ENCODE data around the gene MON1A.

DNA sequence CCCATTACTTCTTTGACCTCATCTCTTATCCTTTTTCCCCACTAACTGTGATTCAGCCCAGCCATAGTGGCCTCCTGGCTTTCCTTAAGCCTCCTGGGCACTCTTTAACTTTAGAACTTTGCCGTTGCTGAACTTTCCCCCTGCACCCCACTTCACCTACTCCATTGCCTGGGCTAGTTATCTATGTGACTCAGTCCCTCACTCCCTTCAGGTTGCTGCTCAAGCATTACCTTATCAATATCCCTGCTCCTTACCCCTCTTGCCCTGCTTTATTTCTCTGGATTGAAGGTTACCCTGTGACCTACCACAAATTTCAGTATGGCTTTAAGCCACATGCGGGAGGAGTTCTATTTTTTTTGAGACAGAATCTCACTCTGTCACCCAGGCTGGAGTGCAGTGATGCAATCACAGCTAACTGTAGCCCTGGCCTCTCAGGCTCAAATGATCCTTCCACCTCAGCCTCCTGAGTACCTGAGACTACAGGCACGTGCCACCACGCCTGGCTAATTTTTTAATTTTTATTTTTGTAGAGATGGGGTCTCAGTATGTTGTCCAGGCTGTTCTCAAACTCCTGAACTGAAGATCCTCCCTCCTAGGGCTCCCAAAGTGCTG lies 3.4 kb downstream of the MON1A start:
- no peak for TF ChIP-seq POLR2A (IDR thresholded peaks at IDR 0.05; ENCODE audit: low read length)
- no peak for TF ChIP-seq GATA1 (IDR thresholded peaks at IDR 0.05; ENCODE audit: low read depth, low read length)
